ENCODE data around the gene ABAT.

Gene ABAT

DNA sequence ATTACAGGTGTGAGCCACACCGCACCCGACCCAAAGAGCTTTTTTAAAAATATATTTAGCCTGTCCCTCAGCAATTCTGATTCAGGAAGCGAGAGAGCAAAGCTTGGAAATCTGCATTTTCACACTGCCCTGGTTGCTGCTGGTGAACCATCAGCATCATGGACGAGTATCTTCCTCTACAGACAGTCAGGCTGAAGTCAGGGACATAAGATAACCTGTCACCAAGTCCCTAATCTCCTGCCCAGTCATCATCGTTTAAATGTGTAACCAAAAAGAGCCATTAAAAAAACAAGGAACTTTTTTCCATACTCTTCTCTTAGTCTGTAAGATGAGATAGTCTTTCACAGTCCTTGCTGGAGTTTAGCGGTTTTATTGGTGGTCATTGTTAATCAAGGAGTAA is 129.9 kb downstream of the ABAT start:
- TF ChIP-seq SIN3A (IDR thresholded peaks at IDR 0.05; ENCODE audit: borderline replicate concordance, insufficient read depth, low read length), result no peak
- TF ChIP-seq, protein P1, sequence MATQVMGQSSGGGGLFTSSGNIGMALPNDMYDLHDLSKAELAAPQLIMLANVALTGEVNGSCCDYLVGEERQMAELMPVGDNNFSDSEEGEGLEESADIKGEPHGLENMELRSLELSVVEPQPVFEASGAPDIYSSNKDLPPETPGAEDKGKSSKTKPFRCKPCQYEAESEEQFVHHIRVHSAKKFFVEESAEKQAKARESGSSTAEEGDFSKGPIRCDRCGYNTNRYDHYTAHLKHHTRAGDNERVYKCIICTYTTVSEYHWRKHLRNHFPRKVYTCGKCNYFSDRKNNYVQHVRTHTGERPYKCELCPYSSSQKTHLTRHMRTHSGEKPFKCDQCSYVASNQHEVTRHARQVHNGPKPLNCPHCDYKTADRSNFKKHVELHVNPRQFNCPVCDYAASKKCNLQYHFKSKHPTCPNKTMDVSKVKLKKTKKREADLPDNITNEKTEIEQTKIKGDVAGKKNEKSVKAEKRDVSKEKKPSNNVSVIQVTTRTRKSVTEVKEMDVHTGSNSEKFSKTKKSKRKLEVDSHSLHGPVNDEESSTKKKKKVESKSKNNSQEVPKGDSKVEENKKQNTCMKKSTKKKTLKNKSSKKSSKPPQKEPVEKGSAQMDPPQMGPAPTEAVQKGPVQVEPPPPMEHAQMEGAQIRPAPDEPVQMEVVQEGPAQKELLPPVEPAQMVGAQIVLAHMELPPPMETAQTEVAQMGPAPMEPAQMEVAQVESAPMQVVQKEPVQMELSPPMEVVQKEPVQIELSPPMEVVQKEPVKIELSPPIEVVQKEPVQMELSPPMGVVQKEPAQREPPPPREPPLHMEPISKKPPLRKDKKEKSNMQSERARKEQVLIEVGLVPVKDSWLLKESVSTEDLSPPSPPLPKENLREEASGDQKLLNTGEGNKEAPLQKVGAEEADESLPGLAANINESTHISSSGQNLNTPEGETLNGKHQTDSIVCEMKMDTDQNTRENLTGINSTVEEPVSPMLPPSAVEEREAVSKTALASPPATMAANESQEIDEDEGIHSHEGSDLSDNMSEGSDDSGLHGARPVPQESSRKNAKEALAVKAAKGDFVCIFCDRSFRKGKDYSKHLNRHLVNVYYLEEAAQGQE (IDR thresholded peaks at IDR 0.05; ENCODE audit: insufficient read depth in 1 of 2, low read depth in 2 of 2, low read length in 2 of 2), result no peak
- no peak for TF ChIP-seq TAF1 (IDR thresholded peaks at IDR 0.05; ENCODE audit: borderline replicate concordance, insufficient read depth, low read length)
- no peak for TF ChIP-seq POLR2AphosphoS5 (IDR thresholded peaks at IDR 0.05; ENCODE audit: low read depth, low read length)
- TF ChIP-seq FOXP2 (optimal IDR thresholded peaks at IDR 0.05; ENCODE audit: borderline replicate concordance, extremely low read depth, extremely low read length, insufficient read depth), result no peak

DNA sequence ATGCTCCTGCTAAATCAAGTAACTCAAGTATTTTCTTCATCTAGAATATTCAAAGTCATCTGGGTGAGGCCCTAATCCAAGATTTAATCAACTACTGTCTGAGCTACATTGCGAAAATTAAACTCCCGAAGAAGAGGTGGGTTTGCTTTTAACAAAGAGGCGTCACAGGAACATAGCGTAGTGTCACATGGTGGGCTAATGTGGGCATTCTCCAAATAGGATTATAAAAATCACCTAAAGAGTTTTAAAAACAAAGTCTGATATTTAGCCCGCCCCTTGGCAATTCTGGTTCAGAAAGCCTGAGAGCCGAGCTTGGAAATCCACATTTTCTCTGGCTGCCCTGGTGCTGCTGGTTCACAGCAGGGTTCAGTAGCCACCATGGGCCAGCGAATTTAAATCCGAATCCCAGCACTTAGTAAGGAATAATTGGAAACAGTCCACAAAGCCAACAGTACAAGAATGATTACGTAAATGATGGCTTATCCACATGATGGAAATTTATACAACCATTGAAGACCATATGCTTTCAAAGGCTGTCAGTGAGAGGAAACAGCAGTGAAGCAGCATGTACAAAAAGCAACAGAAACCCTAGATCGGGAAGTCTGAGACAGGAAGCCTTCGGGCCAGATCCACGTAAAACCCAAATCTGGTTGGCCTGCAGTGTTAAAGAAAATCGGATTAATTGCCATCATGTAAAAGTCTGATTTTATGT is 132.0 kb downstream of the ABAT start:
- TF ChIP-seq, protein P1 (IDR thresholded peaks at IDR 0.05; ENCODE audit: insufficient read depth in 1 of 2, low read depth in 2 of 2, low read length in 2 of 2), result no peak
- TF ChIP-seq TAF1 (IDR thresholded peaks at IDR 0.05; ENCODE audit: borderline replicate concordance, insufficient read depth, low read length) (no peak), FOXP2 (optimal IDR thresholded peaks at IDR 0.05; ENCODE audit: borderline replicate concordance, extremely low read depth, extremely low read length, insufficient read depth) (no peak), SIN3A (IDR thresholded peaks at IDR 0.05; ENCODE audit: borderline replicate concordance, insufficient read depth, low read length) (no peak), POLR2AphosphoS5 (IDR thresholded peaks at IDR 0.05; ENCODE audit: low read depth, low read length) (no peak)

DNA sequence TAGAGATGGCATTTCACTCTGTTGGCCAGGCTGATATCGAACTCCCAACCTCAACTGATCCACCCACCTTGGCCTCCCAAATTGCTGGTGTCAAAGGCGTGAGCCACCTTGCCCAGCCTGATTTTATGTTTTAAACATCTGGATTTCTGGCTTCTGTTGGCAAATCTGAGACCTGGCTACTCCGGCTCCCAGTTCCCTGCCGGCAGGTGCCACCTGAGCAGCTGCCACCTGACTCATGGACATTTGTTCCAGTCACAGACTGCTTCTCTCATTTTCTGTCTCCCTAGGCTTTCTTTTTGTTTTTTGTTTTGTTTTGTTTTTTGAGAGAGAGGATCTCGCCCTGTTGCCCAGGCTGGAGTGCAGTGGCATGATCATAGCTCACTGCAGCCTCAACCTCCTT is 132.8 kb downstream of the ABAT start:
- TF ChIP-seq, protein P1 (IDR thresholded peaks at IDR 0.05; ENCODE audit: insufficient read depth in 1 of 2, low read depth in 2 of 2, low read length in 2 of 2), result no peak
- TF ChIP-seq POLR2AphosphoS5 (IDR thresholded peaks at IDR 0.05; ENCODE audit: low read depth, low read length) (no peak), SIN3A (IDR thresholded peaks at IDR 0.05; ENCODE audit: borderline replicate concordance, insufficient read depth, low read length) (no peak), TAF1 (IDR thresholded peaks at IDR 0.05; ENCODE audit: borderline replicate concordance, insufficient read depth, low read length) (no peak), FOXP2 (optimal IDR thresholded peaks at IDR 0.05; ENCODE audit: borderline replicate concordance, extremely low read depth, extremely low read length, insufficient read depth) (no peak)

DNA sequence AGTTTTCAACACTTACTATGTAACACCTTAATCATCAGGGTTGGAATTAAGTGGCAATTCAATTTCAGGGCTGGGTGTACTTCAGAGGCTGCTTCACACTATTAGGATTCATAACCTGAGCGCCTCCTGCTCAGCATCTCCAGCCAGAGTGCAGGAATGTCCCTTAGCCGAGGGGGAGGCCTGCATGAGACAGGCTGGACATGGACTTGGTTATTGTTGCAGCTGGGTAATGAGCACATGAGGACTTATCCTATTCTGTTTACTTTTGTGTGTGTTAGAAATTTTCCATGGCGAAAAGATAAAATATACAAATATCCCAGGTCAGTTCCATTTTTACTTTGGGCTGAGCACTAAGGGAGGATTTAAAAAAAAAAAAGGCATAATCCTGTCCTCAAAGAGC is 133.6 kb downstream of the ABAT start:
- TF ChIP-seq SIN3A (IDR thresholded peaks at IDR 0.05; ENCODE audit: borderline replicate concordance, insufficient read depth, low read length) (no peak), TAF1 (IDR thresholded peaks at IDR 0.05; ENCODE audit: borderline replicate concordance, insufficient read depth, low read length) (no peak), FOXP2 (optimal IDR thresholded peaks at IDR 0.05; ENCODE audit: borderline replicate concordance, extremely low read depth, extremely low read length, insufficient read depth) (no peak), POLR2AphosphoS5 (IDR thresholded peaks at IDR 0.05; ENCODE audit: low read depth, low read length) (no peak)
- TF ChIP-seq, protein P1 (IDR thresholded peaks at IDR 0.05; ENCODE audit: insufficient read depth in 1 of 2, low read depth in 2 of 2, low read length in 2 of 2), result no peak

Data from PFSK-1 (cell line).